Endodermal cell (in vitro differentiated cells): ENCODE results near the gene UNC13B. TPM values are rescaled to one million over a fixed set of nuclear protein-coding genes. Genes with fewer than 3 reads are reported as not detected.
A peak's percentile ranks its signal among the peaks of the same experiment; 100 is the strongest.
"Not testable (repeated sequence)": the region's sequence is repeated elsewhere in the genome, so short reads cannot be mapped to it uniquely, and the experiment has no call there.

Experiments
- DNase-seq: peaks from one replicate; pipeline ENCODE4 v3.0.0-alpha.2; 2017
- H3K27ac ChIP-seq: 2 replicates; pipeline ENCODE4 v1.5.1; 2013; ENCODE audit warnings: mild to moderate bottlenecking, low read depth, low read length, moderate library complexity
- H3K27me3 ChIP-seq: 2 replicates; pipeline ENCODE4 v1.6.1; 2013; ENCODE audit warnings: mild to moderate bottlenecking, low read length, moderate library complexity; ENCODE audit not compliant: insufficient read depth, control insufficient read depth, poor library complexity, severe bottlenecking
- H3K36me3 ChIP-seq: 2 replicates; pipeline ENCODE4 v1.7.0; 2013; ENCODE audit warnings: mild to moderate bottlenecking, low read length, moderate library complexity; ENCODE audit not compliant: control insufficient read depth, insufficient read depth
- H3K4me1 ChIP-seq: one replicate; pipeline ENCODE4 v1.7.0; 2013; ENCODE audit warnings: low read length; ENCODE audit not compliant: control insufficient read depth, insufficient read depth
- H3K4me3 ChIP-seq: 2 replicates; pipeline ENCODE4 v1.5.1; 2013; ENCODE audit warnings: mild to moderate bottlenecking, low read length, moderate library complexity
- H3K9ac ChIP-seq: 2 replicates; pipeline ENCODE4 v1.6.1; 2013; ENCODE audit warnings: mild to moderate bottlenecking, low read length, moderate library complexity; ENCODE audit not compliant: poor library complexity, severe bottlenecking; ENCODE audit errors: extremely low read depth
- H3K9me3 ChIP-seq: 2 replicates; pipeline ENCODE4 v1.6.1; 2013; ENCODE audit warnings: mild to moderate bottlenecking, low read length, moderate library complexity; ENCODE audit not compliant: control insufficient read depth
- H3K27ac Mint-ChIP-seq: 2 replicates; pipeline ENCODE4 v1.8.0; 2020; ENCODE audit warnings: mixed read lengths
- H3K27me3 Mint-ChIP-seq: 2 replicates; pipeline ENCODE4 v1.8.0; 2021; ENCODE audit warnings: mild to moderate bottlenecking, mixed read lengths; ENCODE audit not compliant: insufficient read depth
- H3K36me3 Mint-ChIP-seq: 2 replicates; pipeline ENCODE4 v1.8.0; 2020; ENCODE audit warnings: low read depth, mixed read lengths
- H3K4me1 Mint-ChIP-seq: 2 replicates; pipeline ENCODE4 v1.8.0; 2020; ENCODE audit warnings: mixed read lengths
- H3K4me3 Mint-ChIP-seq: 2 replicates; pipeline ENCODE4 v1.8.0; 2020; ENCODE audit warnings: mild to moderate bottlenecking, moderate library complexity, mixed read lengths
- H3K9me3 Mint-ChIP-seq: 2 replicates; pipeline ENCODE4 v1.8.0; 2020; ENCODE audit warnings: mild to moderate bottlenecking, mixed read lengths
- CTCF ChIP-seq: fragments of 200-600 bp; sonication (generic); conservative IDR thresholded peaks from 2 replicates; pipeline ENCODE4 v1.5.0; 2021; ENCODE audit warnings: antibody characterized with exemption, mild to moderate bottlenecking
- WGBS, 2 experiments: methylation state at CpG; one replicate each; pipeline versions ENCODE4 v1.1.5 to v1.1.7; 2013; ENCODE audit warnings: missing lambda C conversion rate in 2 of 2, mixed read lengths in 1 of 2; ENCODE audit not compliant: insufficient coverage in 1 of 2, insufficient read length in 1 of 2; 5-methylcytosine and 5-hydroxymethylcytosine counted together
- total RNA-seq, 2 donors: library from RNA; stranded (reverse); fragmentation: NEBNext Ultra II Directional in 1 of 2; extraction: Animal tissue kit (Norgen Biotek cat#: 25700) in 1 of 2; gene quantifications; 2 replicates in 1 of 2; 3 replicates in 1 of 2; pipeline ENCODE4 v1.2.1, GENCODE V29; 2021

The UNC13B gene
- total RNA-seq, 2 donors from 2014 or later: 53.9 to 57.2 TPM

- H3K9me3 ChIP-seq: no peaks in the 10 kb centered on the region
- no peak for DNase-seq
- H3K4me3 ChIP-seq: no peak overlapping the region
- H3K9me3 Mint-ChIP-seq: peaks cover 2% of the 10 kb centered on the region
- H3K4me1 Mint-ChIP-seq: peaks cover 17% of the 10 kb centered on the region
- H3K4me3 Mint-ChIP-seq: no peak overlapping the region
- H3K27ac ChIP-seq: no peak overlapping the region
- 90 to 97% methylated on average over 3 of the region's 3 CpGs for whole genome bisulfite sequencing, 2 experiments
- peaks cover 10% of the 10 kb centered on the region for H3K36me3 Mint-ChIP-seq
- no peaks in the 10 kb centered on the region for H3K27me3 ChIP-seq
- no peaks in the 10 kb centered on the region for H3K36me3 ChIP-seq
- no peak overlapping the region for H3K9ac ChIP-seq
- no peak for TF ChIP-seq CTCF
- H3K27me3 Mint-ChIP-seq: no peaks in the 10 kb centered on the region
- H3K4me1 ChIP-seq: no peaks in the 10 kb centered on the region
- H3K27ac Mint-ChIP-seq: no peak overlapping the region
Observed at GRCh38 chr9:35164711-35165110, 2.9 kb downstream of the UNC13B start.

- H3K4me3 Mint-ChIP-seq, H3K36me3 ChIP-seq: not testable (repeated sequence)
Observed at GRCh38 chr9:35167429-35167828, 5.6 kb downstream of the UNC13B start.

DNA sequence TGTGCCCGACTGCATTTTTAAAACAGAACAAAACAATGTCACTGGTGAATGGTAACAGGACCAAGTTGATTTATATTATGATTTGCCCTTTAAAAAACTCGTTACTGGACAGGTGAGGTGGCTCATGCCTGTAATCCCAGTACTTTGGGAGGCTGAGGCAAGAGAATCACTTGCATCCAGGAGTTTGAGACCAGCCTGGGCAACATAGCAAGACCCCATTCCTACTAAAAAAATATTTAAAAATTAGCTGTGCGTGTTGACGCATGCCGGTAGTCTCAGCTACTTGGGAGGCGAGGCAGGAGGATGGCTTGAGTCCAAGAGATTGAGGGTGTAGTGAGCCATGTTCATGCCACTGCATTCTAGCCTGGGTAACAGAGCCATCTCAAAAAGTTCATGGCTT, 7.2 kb downstream of the UNC13B start:
- no peaks in the 10 kb centered on the region for H3K36me3 ChIP-seq
- Mint-ChIP-seq H3K36me3 (peaks cover 16% of the 10 kb centered on the region), H3K27me3 (no peaks in the 10 kb centered on the region), H3K4me3 (no peak overlapping the region), H3K9me3 (no peaks in the 10 kb centered on the region), H3K4me1 (no peaks in the 10 kb centered on the region), H3K27ac (peak overlapping the region; percentile 21)
- no peaks in the 10 kb centered on the region for H3K27me3 ChIP-seq
- no peak overlapping the region for H3K9ac ChIP-seq
- no peaks in the 10 kb centered on the region for H3K4me1 ChIP-seq
- no peak overlapping the region for H3K4me3 ChIP-seq
- no peaks in the 10 kb centered on the region for H3K9me3 ChIP-seq
- H3K27ac ChIP-seq: no peak overlapping the region
- WGBS, 2 experiments: 93 to 94% methylated on average over 3 to 6 of the region's 6 CpGs
- no peak for TF ChIP-seq CTCF
- DNase-seq: no peak

More at GRCh38 chr9:35167429-35167828, 5.6 kb downstream of the UNC13B start:
- Mint-ChIP-seq H3K36me3 (peaks cover 16% of the 10 kb centered on the region), H3K4me1 (peaks cover 13% of the 10 kb centered on the region)
- not testable (repeated sequence) for H3K9me3 Mint-ChIP-seq, H3K27me3 Mint-ChIP-seq, H3K27ac Mint-ChIP-seq, H3K4me3 ChIP-seq, H3K27ac ChIP-seq, DNase-seq, H3K9ac ChIP-seq, H3K9me3 ChIP-seq, H3K27me3 ChIP-seq, H3K4me1 ChIP-seq
- peak; percentile 54 for TF ChIP-seq CTCF
- WGBS, 2 experiments: 93% methylated on average over 1 of the region's 1 CpG; no CpG with 5 or more reads in 1 of the 2 experiments
